M059J (cell line): ENCODE results near the gene ZNF714. TPM values are rescaled to one million over a fixed set of nuclear protein-coding genes. Genes with fewer than 3 reads are reported as not detected.
"Not testable (repeated sequence)": the region's sequence is repeated elsewhere in the genome, so short reads cannot be mapped to it uniquely, and the experiment has no call there.

Source experiments
- DNase-seq: peaks from one replicate; pipeline ENCODE4 v3.0.0-alpha.2; 2012; ENCODE audit warnings: low read depth
- total RNA-seq: library from RNA; depleted of rRNA; stranded (reverse); fragments of >200 nt; shearing (Covaris generic); gene quantifications from 2 replicates; pipeline ENCODE4 v1.2.3, GENCODE V29; 2014; rRNA removed

Gene ZNF714
- total RNA-seq, 1 experiment from 2014 or later: 25.1 TPM

GRCh38 chr19:21130097-21130775, 48.2 kb downstream of the ZNF714 start:
- DNase-seq: no peak

GRCh38 chr19:21133633-21134032, 51.6 kb downstream of the ZNF714 start:
- no peak for DNase-seq

- no peak for DNase-seq
Measured at GRCh38 chr19:21134934-21135366, 52.9 kb downstream of the ZNF714 start.

GRCh38 chr19:21135433-21135832, 53.4 kb downstream of the ZNF714 start:
- no peak for DNase-seq

GRCh38 chr19:21138130-21138529, 56.1 kb downstream of the ZNF714 start:
- no peak for DNase-seq

- DNase-seq: not testable (repeated sequence)
Measured at GRCh38 chr19:21141006-21141405, 59.0 kb downstream of the ZNF714 start.

GRCh38 chr19:21141787-21142464, 59.9 kb downstream of the ZNF714 start, which contains the start of gene ZNF431:
Gene ZNF431, plus strand, starts transcription at chr19:21142040. Its CDS starts 144 bp downstream, at chr19:21142184.
- peak; percentile 95 for DNase-seq

GRCh38 chr19:21143428-21143827, 61.4 kb downstream of the ZNF714 start:
- no peak for DNase-seq

GRCh38 chr19:21143854-21144253, 61.9 kb downstream of the ZNF714 start:
- DNase-seq: no peak

- no peak for DNase-seq
Measured at GRCh38 chr19:21147540-21147939, 65.5 kb downstream of the ZNF714 start.

GRCh38 chr19:21148681-21149080, 66.7 kb downstream of the ZNF714 start:
- DNase-seq: no peak

GRCh38 chr19:21149877-21150276, 67.9 kb downstream of the ZNF714 start:
- DNase-seq: no peak

- DNase-seq: no peak
Measured at GRCh38 chr19:21151460-21151859, 69.5 kb downstream of the ZNF714 start.

GRCh38 chr19:21158523-21159135, 76.6 kb downstream of the ZNF714 start:
- DNase-seq: peak; percentile 29

- DNase-seq: no peak
Measured at GRCh38 chr19:21164541-21164940, 82.5 kb downstream of the ZNF714 start.

- no peak for DNase-seq
Measured at GRCh38 chr19:21166436-21166835, 84.4 kb downstream of the ZNF714 start.

Other genes starting within 250 kb of the ZNF714 start
- gene ZNF85, start 159.0 kb upstream of the ZNF714 start, total RNA-seq: 21.0 and 21.9 TPM in 2 replicates
- 15.3 and 21.6 TPM in 2 replicates for gene ZNF430, start 61.5 kb upstream of the ZNF714 start, total RNA-seq
- 5.6 and 7.2 TPM in 2 replicates for gene ZNF431, start 59.8 kb downstream of the ZNF714 start, total RNA-seq
- gene ZNF708, start 247.2 kb downstream of the ZNF714 start, total RNA-seq: 5.4 and 10.8 TPM in 2 replicates